ENCODE results near the gene RREB1.

GRCh38 chr6:7249391-7249790 lies 141.6 kb downstream of the RREB1 start:
- no peak for TF ChIP-seq POLR2A (IDR thresholded peaks at IDR 0.05; ENCODE audit: low read depth, low read length)
- no peak for TF ChIP-seq EZH2 (IDR thresholded peaks at IDR 0.05; ENCODE audit: borderline replicate concordance, low read depth, low read length, severe bottlenecking)
- TF ChIP-seq CTCF (IDR thresholded peaks at IDR 0.05; ENCODE audit: extremely low read depth in 1 of 2, insufficient read depth in 1 of 2, low read depth in 1 of 2, low read length in 2 of 2): no peak
- no peak for TF ChIP-seq FOS (IDR thresholded peaks at IDR 0.05; ENCODE audit: borderline replicate concordance, insufficient read depth, low read length)
- no peak for TF ChIP-seq MAX (IDR thresholded peaks at IDR 0.05; ENCODE audit: insufficient read depth, insufficient read length)
- no peak for TF ChIP-seq POLR2AphosphoS5 (IDR thresholded peaks at IDR 0.05; ENCODE audit: insufficient read depth, low read depth, low read length)

Data from endothelial cell of umbilical vein (primary cell).